GM10266 (cell line): Measurements from ENCODE around the gene PCID2.
"Not testable (repeated sequence)": the region's sequence is repeated elsewhere in the genome, so short reads cannot be mapped to it uniquely, and the experiment has no call there.

Experiments
- DNase-seq: peaks from one replicate; pipeline ENCODE4 v3.0.0; 2012; ENCODE audit errors: extremely low spot score
- TF ChIP-seq, protein P1 (sequence below): IDR thresholded peaks from 2 replicates; pipeline ENCODE4 v1.5.1; 2012; ENCODE audit warnings: mild to moderate bottlenecking, low read depth; ENCODE audit not compliant: control insufficient read depth, insufficient read depth; ENCODE audit errors: missing control alignments

The PCID2 gene

DNA sequence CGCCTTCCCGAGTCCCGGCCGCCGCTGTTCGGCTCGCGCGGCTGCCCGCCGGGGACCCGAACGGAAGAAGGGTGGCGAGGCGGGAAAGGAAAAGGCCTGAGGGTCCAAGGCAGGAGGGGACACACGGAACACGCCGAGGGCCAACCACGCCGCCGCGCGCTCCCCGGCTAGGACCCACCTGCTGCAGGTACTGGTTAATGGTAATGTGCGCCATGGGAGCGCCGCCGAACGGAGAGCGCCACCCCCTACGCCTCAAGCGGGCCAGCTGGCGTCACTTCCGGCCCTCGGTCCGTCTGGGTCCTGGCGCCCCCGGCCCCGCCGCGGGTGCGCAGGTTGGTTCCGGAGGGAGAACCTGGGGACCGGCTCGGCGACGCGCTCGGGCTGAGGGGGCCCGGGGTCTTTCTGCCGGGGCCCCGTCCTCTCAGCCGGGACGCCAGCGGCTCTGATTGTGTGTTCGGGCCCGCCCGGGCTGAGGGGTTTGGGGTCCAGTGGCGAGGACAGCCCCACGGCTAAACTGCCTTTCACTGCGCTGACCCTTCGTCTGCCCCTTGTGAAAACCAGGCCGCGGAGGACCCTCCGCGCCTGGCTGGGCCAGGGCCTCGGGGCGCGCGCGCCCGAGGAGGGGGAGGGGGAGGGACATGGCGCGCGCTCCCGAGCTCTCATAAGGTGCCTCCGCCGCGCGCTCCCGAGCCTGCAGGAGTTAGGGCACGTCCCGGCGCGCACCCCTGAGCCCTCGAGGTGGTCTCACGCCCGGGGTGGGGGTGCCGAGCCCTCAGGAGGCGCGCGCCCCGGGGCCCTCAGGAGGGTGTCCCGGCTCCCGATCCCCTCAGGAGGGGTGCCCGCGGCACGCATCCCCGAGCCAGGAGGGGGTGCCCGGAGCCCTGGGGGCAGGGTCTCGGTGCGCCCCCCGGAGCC lies at the start of gene PCID2:
Gene PCID2 (minus strand): TSS at position 249 of the 915 bp plus-strand sequence. CDS start 35 bp downstream, at position 214.
- TF ChIP-seq, protein P1, sequence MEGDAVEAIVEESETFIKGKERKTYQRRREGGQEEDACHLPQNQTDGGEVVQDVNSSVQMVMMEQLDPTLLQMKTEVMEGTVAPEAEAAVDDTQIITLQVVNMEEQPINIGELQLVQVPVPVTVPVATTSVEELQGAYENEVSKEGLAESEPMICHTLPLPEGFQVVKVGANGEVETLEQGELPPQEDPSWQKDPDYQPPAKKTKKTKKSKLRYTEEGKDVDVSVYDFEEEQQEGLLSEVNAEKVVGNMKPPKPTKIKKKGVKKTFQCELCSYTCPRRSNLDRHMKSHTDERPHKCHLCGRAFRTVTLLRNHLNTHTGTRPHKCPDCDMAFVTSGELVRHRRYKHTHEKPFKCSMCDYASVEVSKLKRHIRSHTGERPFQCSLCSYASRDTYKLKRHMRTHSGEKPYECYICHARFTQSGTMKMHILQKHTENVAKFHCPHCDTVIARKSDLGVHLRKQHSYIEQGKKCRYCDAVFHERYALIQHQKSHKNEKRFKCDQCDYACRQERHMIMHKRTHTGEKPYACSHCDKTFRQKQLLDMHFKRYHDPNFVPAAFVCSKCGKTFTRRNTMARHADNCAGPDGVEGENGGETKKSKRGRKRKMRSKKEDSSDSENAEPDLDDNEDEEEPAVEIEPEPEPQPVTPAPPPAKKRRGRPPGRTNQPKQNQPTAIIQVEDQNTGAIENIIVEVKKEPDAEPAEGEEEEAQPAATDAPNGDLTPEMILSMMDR, result no peak
- DNase-seq, result peak; percentile 95

DNA sequence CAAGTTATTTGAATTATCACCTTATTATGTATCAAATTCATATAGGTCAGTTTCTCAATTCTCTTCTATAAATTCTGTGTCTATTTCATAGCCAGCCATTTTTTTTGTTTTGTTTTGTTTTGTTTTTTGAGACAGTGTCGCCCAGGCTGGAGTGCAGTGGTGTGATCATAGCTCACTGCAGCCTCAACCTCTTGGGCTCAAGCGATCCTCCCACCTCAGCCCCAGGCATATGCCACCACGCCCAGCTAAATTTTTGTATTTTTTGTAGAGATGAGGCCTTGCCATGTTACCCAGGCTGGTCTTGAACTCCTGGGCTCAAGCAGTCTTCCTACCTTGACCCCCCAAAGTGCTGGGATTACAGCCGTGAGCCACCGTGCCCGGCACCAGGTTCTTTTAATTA lies 49.4 kb upstream of the PCID2 start:
- DNase-seq, result not testable (repeated sequence)

DNA sequence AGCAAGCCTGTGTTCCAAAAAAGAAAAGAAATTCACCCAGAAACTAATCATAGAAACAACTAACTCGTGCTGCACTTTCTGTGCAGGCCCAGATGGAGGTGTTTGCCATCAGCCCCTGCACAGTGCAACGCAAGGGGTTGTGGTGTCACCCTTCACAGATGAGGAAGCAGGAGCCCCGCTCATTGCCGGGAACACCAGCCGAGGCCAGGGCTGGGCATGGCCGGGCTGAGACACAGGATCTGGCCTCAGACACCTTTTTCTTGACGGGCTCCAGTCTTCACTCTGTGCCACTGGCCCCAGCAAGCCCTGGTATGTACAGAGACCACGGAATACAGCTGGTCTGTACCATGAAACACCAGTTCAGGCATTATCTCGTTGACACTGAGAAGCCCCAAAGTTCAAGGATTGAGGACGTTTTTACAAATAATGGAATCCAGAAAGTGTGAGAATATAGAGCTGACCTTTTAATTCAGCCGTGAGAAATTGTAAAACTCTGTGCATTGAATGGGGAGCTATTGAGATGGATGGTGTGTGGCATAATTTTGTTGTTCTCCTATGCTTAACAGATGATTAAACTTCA lies 44.1 kb upstream of the PCID2 start:
- TF ChIP-seq, protein P1, result no peak

DNA sequence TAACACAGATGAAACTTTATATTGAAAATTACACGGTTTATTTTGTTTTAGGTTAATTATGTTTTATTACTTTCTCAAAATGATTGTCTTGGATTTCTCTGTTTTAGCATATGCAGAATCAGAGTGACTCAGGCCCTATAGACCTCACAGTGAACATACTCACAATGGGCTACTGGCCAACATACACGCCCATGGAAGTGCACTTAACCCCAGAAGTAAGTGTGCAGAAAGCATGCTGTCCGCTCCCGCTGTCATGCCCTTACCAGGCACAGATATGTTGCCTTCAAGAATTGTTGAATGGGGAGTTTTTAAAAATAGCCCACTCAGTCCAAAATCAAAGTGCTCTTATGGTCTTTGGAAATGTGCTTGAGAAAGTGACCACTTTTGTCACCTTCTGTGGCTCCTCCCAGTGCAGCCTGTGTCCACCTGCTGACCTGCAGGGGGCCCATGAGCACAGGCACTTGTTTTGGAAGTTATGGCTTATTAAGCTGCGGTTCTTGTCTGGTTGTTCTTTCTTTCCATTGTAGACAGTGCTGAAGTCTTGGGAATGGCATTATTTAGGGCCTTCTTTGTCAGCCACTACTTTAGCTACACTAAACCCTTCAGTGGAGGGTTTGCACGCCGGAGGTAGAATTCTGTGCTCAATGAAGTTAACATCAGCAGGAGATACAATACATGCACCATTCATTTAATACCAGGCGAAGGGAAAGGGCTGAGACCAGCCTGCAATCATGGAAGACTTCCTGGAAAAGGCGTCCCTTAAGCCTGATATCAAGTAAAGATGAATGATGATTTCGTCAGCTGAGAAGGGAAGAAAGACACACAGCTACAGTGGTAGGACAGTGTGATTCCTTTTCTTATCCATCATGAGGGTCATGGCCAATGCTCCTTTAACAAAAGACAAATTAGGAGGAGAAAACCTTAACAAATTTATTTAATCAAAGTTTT lies 37.7 kb upstream of the PCID2 start:
- DNase-seq, result no peak
- TF ChIP-seq, protein P1, result peak; percentile 32

More for the DNA sequence above, 44.1 kb upstream of the PCID2 start:
- DNase-seq, result no peak

DNA sequence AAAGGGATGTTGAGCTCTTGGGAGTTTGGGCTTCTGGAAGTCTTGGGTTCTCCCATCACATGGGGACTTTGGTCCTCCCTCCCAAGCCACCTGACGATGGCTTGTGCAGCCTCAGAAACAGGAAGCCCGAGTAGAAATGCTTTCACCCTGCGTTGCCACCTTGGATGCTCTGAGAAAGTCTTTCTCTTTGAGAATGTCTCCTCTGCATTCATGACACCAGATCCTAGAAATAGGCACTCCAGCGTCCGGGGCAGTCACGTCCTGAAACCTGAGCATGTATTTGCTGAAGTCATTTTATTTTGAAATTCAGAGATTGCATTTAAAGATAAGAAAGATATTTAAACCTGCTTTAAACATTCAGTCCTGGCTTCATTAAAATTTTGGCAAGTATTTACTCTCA lies 35.4 kb upstream of the PCID2 start:
- TF ChIP-seq, protein P1, result no peak
- DNase-seq, result no peak

DNA sequence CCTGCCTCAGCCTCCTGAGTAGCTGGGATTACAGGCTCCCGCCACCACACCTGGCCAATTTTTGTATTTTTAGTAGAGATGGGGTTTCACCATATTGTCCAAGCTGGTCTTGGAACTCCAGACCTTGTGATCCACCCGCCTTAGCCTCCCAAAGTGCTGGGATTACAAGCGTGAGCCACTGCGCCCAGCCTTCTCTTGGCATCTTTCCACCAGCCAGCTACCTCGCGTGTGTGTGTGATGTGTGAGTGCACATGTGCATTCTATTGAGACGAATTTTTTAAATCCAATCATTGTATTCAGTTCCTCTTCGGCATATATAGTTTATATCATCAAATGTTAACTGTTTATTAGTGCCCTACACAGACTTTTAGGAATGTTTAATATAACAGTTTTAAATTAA lies 33.2 kb upstream of the PCID2 start:
- not testable (repeated sequence) for DNase-seq

DNA sequence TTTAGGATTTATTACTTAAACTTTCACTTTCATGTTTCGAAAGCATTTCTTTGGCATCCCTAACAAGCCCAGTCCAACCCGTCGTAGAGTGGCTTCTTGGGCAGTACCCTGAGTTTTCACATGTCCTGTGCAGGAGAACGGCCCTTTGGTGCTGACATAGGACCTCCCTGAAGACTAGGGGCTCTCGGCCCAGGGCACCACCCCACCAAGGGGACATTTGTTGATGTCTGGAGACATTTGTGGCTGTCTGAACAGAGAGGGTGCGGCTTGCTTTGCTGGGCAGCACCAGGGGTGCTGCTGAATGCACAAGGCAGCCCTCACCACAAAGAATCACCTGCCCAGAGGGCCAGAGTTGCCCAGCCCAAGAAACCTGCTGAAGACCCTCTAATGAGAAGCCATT lies 31.5 kb upstream of the PCID2 start:
- TF ChIP-seq, protein P1, result no peak
- no peak for DNase-seq
